Measurements from ENCODE around the gene SGSM1.

DNA sequence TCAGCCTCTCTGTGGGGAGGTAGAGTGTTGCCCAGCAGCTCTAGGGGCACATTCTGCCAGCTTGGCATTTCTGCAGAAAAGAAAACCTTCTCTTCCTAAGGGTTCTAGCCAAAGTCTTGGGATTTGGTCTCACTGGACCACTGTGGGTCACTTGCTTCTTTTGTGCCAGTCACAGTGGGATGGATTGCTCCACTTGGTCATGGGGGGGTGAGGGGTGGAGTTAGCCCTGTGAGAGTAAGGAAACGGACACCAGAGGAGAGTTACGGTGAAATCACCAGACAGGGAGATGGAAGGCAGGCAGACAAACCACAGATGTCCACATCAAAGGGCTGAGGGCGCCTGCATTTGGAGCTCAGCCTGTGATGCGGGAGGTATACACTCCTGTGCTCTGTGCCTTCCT, 10.8 kb downstream of the SGSM1 start:
- TF ChIP-seq POLR2A (IDR thresholded peaks at IDR 0.05) (no peak), CTCF (IDR thresholded peaks at IDR 0.05) (no peak)
